ENCODE results near the gene SAP30L. TPM values are rescaled to one million over a fixed set of nuclear protein-coding genes. Genes with fewer than 3 reads are reported as not detected.
A peak's percentile ranks its signal among the peaks of the same experiment; 100 is the strongest.

SAP30L gene
- total RNA-seq, 1 experiment from 2014 or later = 54.6 TPM

DNA sequence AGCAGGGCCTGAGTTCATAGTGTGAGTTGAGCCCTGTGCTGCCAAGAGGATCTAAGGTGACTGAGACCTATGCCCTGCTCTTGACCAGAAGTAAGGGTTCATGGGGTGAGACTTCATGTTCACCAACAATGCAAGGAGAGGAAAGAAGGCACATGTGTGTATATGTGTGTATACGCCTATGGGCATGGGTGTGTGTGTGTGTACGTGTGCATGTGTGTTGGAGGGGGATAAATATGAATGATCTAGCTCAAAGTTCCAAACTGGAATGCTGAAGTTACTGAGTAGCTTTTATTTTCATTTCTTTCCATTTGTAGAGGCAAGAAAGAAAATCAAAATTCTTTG lies 57.9 kb downstream of the SAP30L start:
- H3K9me3 ChIP-seq (ENCODE audit: control insufficient read depth, insufficient read depth, low read depth, low read length) = no peaks in the 10 kb centered on the region
- no peak for ATAC-seq
- no peaks in the 10 kb centered on the region for H3K36me3 ChIP-seq (ENCODE audit: control insufficient read depth, insufficient read depth, low read length)
- no peak overlapping the region for H3K27ac ChIP-seq (ENCODE audit: low read length)
- DNase-seq (ENCODE audit: low read depth, low spot score) = no peak
- intact Hi-C loops (cut with micrococcal nuclease; ENCODE audit: unreplicated experiment) (no loop called here), in situ Hi-C loops (cut with HindIII; ENCODE audit: low pct_unique_long_range_greater_than_20kb, low sequenced_read_pairs) (no loop called here)
- BruUV-seq (replicated peaks) = no TSS peak
- no peak overlapping the region for H3K4me3 ChIP-seq (ENCODE audit: low read depth in 2 of 2, low read length in 2 of 2)
- TF ChIP-seq SIN3A (IDR thresholded peaks at IDR 0.05; ENCODE audit: borderline replicate concordance, insufficient read depth, low read depth, low read length) = no peak
- TF ChIP-seq POLR2AphosphoS5 (IDR thresholded peaks at IDR 0.05; ENCODE audit: low read depth, low read length) = no peak
- TF ChIP-seq, protein P1, sequence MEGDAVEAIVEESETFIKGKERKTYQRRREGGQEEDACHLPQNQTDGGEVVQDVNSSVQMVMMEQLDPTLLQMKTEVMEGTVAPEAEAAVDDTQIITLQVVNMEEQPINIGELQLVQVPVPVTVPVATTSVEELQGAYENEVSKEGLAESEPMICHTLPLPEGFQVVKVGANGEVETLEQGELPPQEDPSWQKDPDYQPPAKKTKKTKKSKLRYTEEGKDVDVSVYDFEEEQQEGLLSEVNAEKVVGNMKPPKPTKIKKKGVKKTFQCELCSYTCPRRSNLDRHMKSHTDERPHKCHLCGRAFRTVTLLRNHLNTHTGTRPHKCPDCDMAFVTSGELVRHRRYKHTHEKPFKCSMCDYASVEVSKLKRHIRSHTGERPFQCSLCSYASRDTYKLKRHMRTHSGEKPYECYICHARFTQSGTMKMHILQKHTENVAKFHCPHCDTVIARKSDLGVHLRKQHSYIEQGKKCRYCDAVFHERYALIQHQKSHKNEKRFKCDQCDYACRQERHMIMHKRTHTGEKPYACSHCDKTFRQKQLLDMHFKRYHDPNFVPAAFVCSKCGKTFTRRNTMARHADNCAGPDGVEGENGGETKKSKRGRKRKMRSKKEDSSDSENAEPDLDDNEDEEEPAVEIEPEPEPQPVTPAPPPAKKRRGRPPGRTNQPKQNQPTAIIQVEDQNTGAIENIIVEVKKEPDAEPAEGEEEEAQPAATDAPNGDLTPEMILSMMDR (IDR thresholded peaks at IDR 0.05) = no peak
- TF ChIP-seq, protein P2, sequence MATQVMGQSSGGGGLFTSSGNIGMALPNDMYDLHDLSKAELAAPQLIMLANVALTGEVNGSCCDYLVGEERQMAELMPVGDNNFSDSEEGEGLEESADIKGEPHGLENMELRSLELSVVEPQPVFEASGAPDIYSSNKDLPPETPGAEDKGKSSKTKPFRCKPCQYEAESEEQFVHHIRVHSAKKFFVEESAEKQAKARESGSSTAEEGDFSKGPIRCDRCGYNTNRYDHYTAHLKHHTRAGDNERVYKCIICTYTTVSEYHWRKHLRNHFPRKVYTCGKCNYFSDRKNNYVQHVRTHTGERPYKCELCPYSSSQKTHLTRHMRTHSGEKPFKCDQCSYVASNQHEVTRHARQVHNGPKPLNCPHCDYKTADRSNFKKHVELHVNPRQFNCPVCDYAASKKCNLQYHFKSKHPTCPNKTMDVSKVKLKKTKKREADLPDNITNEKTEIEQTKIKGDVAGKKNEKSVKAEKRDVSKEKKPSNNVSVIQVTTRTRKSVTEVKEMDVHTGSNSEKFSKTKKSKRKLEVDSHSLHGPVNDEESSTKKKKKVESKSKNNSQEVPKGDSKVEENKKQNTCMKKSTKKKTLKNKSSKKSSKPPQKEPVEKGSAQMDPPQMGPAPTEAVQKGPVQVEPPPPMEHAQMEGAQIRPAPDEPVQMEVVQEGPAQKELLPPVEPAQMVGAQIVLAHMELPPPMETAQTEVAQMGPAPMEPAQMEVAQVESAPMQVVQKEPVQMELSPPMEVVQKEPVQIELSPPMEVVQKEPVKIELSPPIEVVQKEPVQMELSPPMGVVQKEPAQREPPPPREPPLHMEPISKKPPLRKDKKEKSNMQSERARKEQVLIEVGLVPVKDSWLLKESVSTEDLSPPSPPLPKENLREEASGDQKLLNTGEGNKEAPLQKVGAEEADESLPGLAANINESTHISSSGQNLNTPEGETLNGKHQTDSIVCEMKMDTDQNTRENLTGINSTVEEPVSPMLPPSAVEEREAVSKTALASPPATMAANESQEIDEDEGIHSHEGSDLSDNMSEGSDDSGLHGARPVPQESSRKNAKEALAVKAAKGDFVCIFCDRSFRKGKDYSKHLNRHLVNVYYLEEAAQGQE (IDR thresholded peaks at IDR 0.05; ENCODE audit: insufficient read depth in 1 of 2, low read depth in 2 of 2, low read length in 1 of 2) = no peak
- no peak for TF ChIP-seq TCF7L2 (IDR thresholded peaks at IDR 0.05; ENCODE audit: low read depth, low read length)
- POLR2A ChIA-PET = no interaction called here
- CTCF ChIA-PET = interaction anchor here (0.7 to 1.5 kb wide), 2 partner anchors 17 to 85 kb away, joined by 10 to 18 read pairs; no protein-coding TSS in a partner anchor
- H3K27me3 ChIP-seq (ENCODE audit: control insufficient read depth, insufficient read depth, low read length) = no peaks in the 10 kb centered on the region
- no peaks in the 10 kb centered on the region for H3K4me1 ChIP-seq (ENCODE audit: control insufficient read depth, insufficient read depth, low read length)

DNA sequence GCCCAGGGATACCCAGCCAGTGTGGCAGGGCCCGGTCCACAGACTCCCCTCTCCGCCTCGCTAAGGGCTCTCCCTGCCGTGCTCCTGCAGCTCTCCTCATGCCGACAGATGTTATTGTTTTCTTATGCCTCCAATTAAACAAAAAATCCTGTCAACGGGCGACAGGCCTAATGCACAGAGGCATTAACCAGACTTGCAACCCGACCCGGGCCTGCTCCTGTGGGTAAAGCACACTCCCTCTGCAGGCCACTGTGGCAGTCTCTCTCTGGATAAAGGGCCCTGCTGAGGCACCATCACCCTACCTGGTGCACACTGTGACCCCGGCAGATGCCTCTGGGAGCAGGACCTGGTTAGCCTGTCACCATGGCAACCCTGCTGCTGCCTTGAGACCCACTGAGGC lies 59.8 kb downstream of the SAP30L start:
- Histone ChIP-seq H3K27me3 (ENCODE audit: control insufficient read depth, insufficient read depth, low read length) (no peaks in the 10 kb centered on the region), H3K4me3 (ENCODE audit: low read depth in 2 of 2, low read length in 2 of 2) (no peak overlapping the region), H3K4me1 (ENCODE audit: control insufficient read depth, insufficient read depth, low read length) (no peaks in the 10 kb centered on the region), H3K9me3 (ENCODE audit: control insufficient read depth, insufficient read depth, low read depth, low read length) (no peaks in the 10 kb centered on the region), H3K27ac (ENCODE audit: low read length) (no peak overlapping the region), H3K36me3 (ENCODE audit: control insufficient read depth, insufficient read depth, low read length) (no peaks in the 10 kb centered on the region)
- TF ChIP-seq SIN3A (IDR thresholded peaks at IDR 0.05; ENCODE audit: borderline replicate concordance, insufficient read depth, low read depth, low read length) (no peak), POLR2AphosphoS5 (IDR thresholded peaks at IDR 0.05; ENCODE audit: low read depth, low read length) (no peak)
- TF ChIP-seq, protein P2 (IDR thresholded peaks at IDR 0.05; ENCODE audit: insufficient read depth in 1 of 2, low read depth in 2 of 2, low read length in 1 of 2) = no peak
- TF ChIP-seq, protein P1 (IDR thresholded peaks at IDR 0.05) = no peak
- ChIA-PET CTCF (no interaction called here), POLR2A (no interaction called here)
- ATAC-seq (0 out of 2 replicates have a peak, but pooled peaks have one; percentile 50), DNase-seq (ENCODE audit: low read depth, low spot score) (no peak)
- no TSS peak for BruUV-seq (replicated peaks)
- in situ Hi-C loops (cut with HindIII; ENCODE audit: low pct_unique_long_range_greater_than_20kb, low sequenced_read_pairs) = no loop called here
- intact Hi-C loops (cut with micrococcal nuclease; ENCODE audit: unreplicated experiment) = no loop called here
